ENCODE data around the gene MBP. TPM values are rescaled to one million over a fixed set of nuclear protein-coding genes. Genes with fewer than 3 reads are reported as not detected.

Gene MBP
- total and polyA plus RNA-seq, 2 of the 13 experiments (the other 11 are each of a cell fraction or from before 2014, with no cell fraction given) = 5.0 to 8.5 TPM

GRCh38 chr18:76988827-76989646 lies 143.5 kb downstream of the MBP start (continued):
- TF ChIP-seq ZNF512 (CRISPR knock-in tag; IDR thresholded peaks at IDR 0.05) (no peak), SIX1 (CRISPR knock-in tag; IDR thresholded peaks at IDR 0.05; ENCODE audit: borderline replicate concordance) (no peak), MYC (CRISPR knock-in tag; IDR thresholded peaks at IDR 0.05; ENCODE audit: borderline replicate concordance) (no peak)

- no TSS peak for BruUV-seq (replicated peaks)
- no peak overlapping the region for H3K9ac ChIP-seq (ENCODE audit: insufficient read depth, low read depth, low read length)
- H3K9me3 ChIP-seq (ENCODE audit: low read length) = no peaks in the 10 kb centered on the region
- H3K27me3 ChIP-seq (ENCODE audit: control insufficient read depth in 1 of 2, insufficient read depth in 2 of 2, low read length in 2 of 2) = no peaks in the 10 kb centered on the region; a peak in 1 of 5 replicates
- no peaks in the 10 kb centered on the region for H4K20me1 ChIP-seq (ENCODE audit: insufficient read depth, low read length)
- H3K4me1 ChIP-seq (ENCODE audit: insufficient read depth, low read length) = peaks cover 31% of the 10 kb centered on the region
- no peak overlapping the region for H3K4me3 ChIP-seq (replicated peaks in 1 of 3; ENCODE audit: insufficient read depth in 1 of 3, low read depth in 2 of 3, low read length in 3 of 3)
- ATAC-seq = no peak
- H3K79me2 ChIP-seq (ENCODE audit: insufficient read depth, low read length) = no peaks in the 10 kb centered on the region
- H3K36me3 ChIP-seq (replicated peaks in 1 of 2; ENCODE audit: control insufficient read depth in 1 of 2, insufficient read depth in 2 of 2, low read length in 2 of 2) = no peaks in the 10 kb centered on the region
- no peak overlapping the region for H2AFZ ChIP-seq (ENCODE audit: low read length)
- POLR2A ChIA-PET = no interaction called here
- in situ Hi-C loops (cut with HindIII; ENCODE audit: extremely low pct_ligation_motif_present, low pct_unique_long_range_greater_than_20kb) (loop anchor here (10.0 kb wide), 1 partner anchor 183 kb away; no protein-coding TSS in a partner anchor), intact Hi-C loops (cut with micrococcal nuclease; ENCODE audit: unreplicated experiment) (no loop called here)
- FAIRE-seq = no peak
- WGBS (ENCODE audit: low lambda C conversion rate) = 83% methylated on average over 26 of the region's 27 CpGs
- H3K4me2 ChIP-seq (ENCODE audit: low read depth, low read length) = no peak overlapping the region
- H3K27ac ChIP-seq (ENCODE audit: extremely low read length, insufficient read depth, low read length) = no peak overlapping the region
- DNase-seq (ENCODE audit: low spot score) = no peak
- CTCF ChIA-PET (ENCODE audit: low intra/inter-chr PET ratio, low total read pairs) = no interaction called here
- TF ChIP-seq IRF9 (CRISPR knock-in tag; IDR thresholded peaks at IDR 0.05; ENCODE audit: borderline replicate concordance) (no peak), FOXP4 (CRISPR knock-in tag; IDR thresholded peaks at IDR 0.05) (no peak), ZNF839 (CRISPR knock-in tag; IDR thresholded peaks at IDR 0.05; ENCODE audit: borderline replicate concordance) (no peak), ZNF878 (CRISPR knock-in tag; IDR thresholded peaks at IDR 0.05) (no peak), ZNF333 (CRISPR knock-in tag; IDR thresholded peaks at IDR 0.05; ENCODE audit: borderline replicate concordance) (no peak), GZF1 (CRISPR knock-in tag; IDR thresholded peaks at IDR 0.05) (no peak)
Measured at GRCh38 chr18:76988031-76988826, 144.4 kb downstream of the MBP start.

Measured in HepG2 (cell line).